Middle frontal gyrus (tissue), 1 donor: ENCODE results near the gene HECTD4.
"Not testable (repeated sequence)": the region's sequence is repeated elsewhere in the genome, so short reads cannot be mapped to it uniquely, and the experiment has no call there.

ENCODE experiments used
- DNase-seq: peaks from one replicate; pipeline ENCODE4 v3.0.0-alpha.2; 2015; ENCODE audit warnings: low spot score; ENCODE audit errors: extremely low spot score

Gene HECTD4

GRCh38 chr12:112407683-112408082 lies 25.5 kb upstream of the HECTD4 start:
- not testable (repeated sequence) for DNase-seq

GRCh38 chr12:112406519-112407488 lies 24.6 kb upstream of the HECTD4 start:
- DNase-seq = no peak

GRCh38 chr12:112401903-112402498 lies 19.8 kb upstream of the HECTD4 start:
- DNase-seq = no peak

- no peak for DNase-seq
These were observed 18.8 kb upstream of the HECTD4 start for GRCh38 chr12:112401054-112401453.

- no peak for DNase-seq
These were observed 11.1 kb upstream of the HECTD4 start for GRCh38 chr12:112393328-112393727.

- not testable (repeated sequence) for DNase-seq
These were observed 7.9 kb upstream of the HECTD4 start for GRCh38 chr12:112389922-112390654.

- no peak for DNase-seq
These were observed 7.0 kb upstream of the HECTD4 start for GRCh38 chr12:112389228-112389627.

GRCh38 chr12:112386726-112387125 lies 4.5 kb upstream of the HECTD4 start:
- DNase-seq = no peak

GRCh38 chr12:112382866-112383265 lies 635 bp upstream of the HECTD4 start:
- DNase-seq = no peak

GRCh38 chr12:112381406-112381882 lies 787 bp downstream of the HECTD4 start:
- no peak for DNase-seq

GRCh38 chr12:112380663-112381405 lies 1.4 kb downstream of the HECTD4 start:
- DNase-seq = no peak

GRCh38 chr12:112375105-112375504 lies 7.1 kb downstream of the HECTD4 start:
- no peak for DNase-seq

GRCh38 chr12:112374166-112374740 lies 8.0 kb downstream of the HECTD4 start:
- no peak for DNase-seq

- DNase-seq = no peak
These were observed 11.2 kb downstream of the HECTD4 start for GRCh38 chr12:112370868-112371510.

GRCh38 chr12:112370199-112370598 lies 12.0 kb downstream of the HECTD4 start:
- no peak for DNase-seq

- DNase-seq = no peak
These were observed 13.4 kb downstream of the HECTD4 start for GRCh38 chr12:112368856-112369255.

GRCh38 chr12:112367965-112368364 lies 14.3 kb downstream of the HECTD4 start:
- DNase-seq = no peak

- no peak for DNase-seq
These were observed 19.9 kb downstream of the HECTD4 start for GRCh38 chr12:112362310-112362709.

GRCh38 chr12:112361271-112361670 lies 21.0 kb downstream of the HECTD4 start:
- no peak for DNase-seq

- DNase-seq = no peak
These were observed 22.9 kb downstream of the HECTD4 start for GRCh38 chr12:112359290-112359689.
